NCI-H510A treated with DMSO at 0.1 percent for 48 hours (cell line): ENCODE results near the gene OVCA2.

Experiments
- DNase-seq: peaks from one replicate; lab custom pipeline; 2025; lab: John Stamatoyannopoulos, UW

OVCA2 gene

GRCh38 chr17:2054512-2055291, 12.9 kb downstream of the OVCA2 start, which contains the start of gene HIC1:
Gene HIC1 (plus strand): TSS chr17:2055103. CDS start chr17:2056691, 1,588 bp downstream.
- DNase-seq = peak; percentile 16

DNA sequence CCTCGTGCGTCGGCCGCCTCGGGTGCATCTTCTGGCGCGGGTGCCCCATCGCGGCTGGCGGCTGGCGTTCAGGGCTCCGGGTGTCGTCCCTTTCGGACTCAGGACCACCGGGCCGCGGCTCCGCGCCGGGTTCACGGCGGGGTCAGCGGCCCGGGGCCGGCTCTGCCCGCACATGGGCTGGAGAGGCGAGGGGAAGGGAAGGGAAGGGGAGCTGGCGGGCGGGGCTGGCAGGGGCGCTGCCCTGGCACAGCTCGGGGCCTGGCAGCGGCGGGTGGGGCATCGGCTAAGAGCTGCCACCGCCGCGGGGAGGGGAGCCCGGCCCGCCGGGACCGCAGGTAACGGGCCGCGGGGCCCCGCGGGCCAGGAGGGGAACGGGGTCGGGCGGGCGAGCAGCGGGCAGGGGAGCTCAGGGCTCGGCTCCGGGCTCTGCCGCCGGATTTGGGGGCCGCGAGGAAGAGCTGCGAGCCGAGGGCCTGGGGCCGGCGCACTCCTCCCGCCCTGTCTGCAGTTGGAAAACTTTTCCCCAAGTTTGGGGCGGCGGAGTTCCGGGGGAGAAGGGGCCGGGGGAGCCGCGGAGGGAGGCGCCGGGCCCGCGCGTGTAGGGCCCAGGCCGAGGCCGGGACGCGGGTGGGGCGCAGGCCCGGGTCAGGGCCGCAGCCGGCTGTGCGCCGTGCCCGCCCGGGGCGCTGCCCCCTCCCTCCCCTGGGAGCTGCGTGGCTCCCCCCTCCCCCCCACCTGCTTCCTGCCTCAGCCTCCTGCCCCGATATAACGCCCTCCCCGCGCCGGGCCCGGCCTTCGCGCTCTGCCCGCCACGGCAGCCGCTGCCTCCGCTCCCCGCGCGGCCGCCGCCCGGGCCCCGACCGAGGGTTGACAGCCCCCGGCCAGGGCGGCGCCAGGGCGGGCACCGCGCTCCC, 13.7 kb downstream of the OVCA2 start:
- no peak for DNase-seq

- DNase-seq = no peak
Measured at GRCh38 chr17:2056206-2057174, 14.7 kb downstream of the OVCA2 start.

DNA sequence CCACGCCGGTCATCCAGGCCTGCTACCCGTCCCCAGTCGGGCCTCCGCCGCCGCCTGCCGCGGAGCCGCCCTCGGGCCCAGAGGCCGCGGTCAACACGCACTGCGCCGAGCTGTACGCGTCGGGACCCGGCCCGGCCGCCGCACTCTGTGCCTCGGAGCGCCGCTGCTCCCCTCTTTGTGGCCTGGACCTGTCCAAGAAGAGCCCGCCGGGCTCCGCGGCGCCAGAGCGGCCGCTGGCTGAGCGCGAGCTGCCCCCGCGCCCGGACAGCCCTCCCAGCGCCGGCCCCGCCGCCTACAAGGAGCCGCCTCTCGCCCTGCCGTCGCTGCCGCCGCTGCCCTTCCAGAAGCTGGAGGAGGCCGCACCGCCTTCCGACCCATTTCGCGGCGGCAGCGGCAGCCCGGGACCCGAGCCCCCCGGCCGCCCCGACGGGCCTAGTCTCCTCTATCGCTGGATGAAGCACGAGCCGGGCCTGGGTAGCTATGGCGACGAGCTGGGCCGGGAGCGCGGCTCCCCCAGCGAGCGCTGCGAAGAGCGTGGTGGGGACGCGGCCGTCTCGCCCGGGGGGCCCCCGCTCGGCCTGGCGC, 15.4 kb downstream of the OVCA2 start:
- no peak for DNase-seq

- no peak for DNase-seq
Measured at GRCh38 chr17:2057760-2058585, 16.2 kb downstream of the OVCA2 start.

- DNase-seq = no peak
Measured at GRCh38 chr17:2058586-2059546, 17.0 kb downstream of the OVCA2 start.

DNA sequence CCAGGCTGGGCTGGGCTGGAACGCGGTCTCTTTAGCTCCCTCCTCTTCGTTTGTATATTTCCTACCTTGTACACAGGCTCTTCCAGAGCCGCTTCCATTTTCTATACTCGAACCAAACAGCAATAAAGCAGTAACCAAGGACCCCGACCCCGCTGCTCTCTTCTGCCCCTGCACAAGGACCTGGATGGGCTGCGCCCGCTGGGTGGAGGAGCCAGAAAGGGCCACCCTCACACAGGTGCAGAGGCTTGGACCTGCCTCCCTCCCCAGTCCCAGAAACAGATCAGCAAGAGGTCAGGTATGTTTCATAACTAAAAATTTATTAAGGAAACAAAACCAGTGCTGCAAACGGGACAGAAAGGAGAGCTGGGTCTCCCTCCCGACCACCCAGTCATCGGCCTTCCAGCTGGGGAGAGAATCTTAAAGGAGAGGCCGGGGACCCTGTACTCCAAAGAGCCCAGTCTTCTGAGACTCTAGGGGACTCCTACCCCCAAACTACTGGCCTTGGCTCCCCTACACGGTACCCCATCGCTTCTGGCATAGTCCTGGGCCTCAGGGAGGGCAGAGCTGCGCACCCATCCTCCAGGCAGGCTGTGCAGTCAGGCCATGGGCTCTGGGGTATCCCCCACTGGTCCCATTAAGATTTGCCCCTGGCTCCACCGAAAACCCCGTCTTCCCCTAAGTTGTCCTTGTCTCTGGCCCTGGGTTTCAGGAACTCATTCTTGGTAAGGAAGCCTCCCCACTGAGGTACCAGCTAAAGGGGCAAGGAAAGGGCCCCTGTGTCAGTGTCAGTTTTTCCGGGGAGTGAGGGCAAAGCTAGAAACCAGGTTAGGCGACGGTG, 17.9 kb downstream of the OVCA2 start:
- DNase-seq = no peak

DNA sequence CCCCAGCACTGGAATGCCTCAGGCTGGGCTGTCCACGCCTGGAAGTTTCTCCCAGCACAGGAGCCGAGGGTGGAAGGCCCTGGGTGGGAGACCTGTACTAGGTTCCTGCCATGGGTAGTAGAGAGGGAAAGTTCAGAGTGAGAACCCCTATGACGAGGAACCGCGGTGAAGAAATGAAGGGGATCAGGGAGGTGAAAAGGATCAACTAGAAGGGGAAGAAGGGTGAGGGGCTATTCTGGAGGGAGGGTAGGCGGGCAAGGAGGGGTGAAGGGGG, 18.5 kb downstream of the OVCA2 start:
- DNase-seq = no peak

- no peak for DNase-seq
Measured at GRCh38 chr17:2060681-2061440, 19.0 kb downstream of the OVCA2 start.

DNA sequence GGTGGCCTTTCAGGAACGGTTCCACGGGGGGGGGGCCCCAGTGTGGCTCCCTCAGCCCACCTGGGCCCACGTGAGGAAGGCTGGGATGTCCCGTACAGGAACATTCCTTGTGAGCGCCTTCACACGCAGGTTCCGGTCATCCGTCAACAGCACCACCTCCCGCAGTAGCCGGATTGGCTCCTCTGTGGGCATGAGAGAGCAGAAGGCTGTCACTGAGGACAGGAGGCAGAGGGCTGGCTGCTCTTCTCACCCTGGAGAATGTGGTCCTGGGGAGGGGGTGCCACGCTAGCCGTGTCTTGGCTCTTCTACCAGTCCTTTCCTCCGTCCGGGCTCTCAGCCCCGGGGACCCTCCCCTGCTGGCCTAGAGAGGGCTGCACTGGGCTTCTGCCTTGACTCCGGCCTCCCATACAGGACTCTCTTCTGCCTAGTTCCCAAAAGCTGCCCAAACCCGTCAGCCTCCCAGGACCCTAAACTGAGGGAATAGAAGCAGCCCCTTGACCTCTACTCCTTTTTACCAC, 19.7 kb downstream of the OVCA2 start:
- DNase-seq = no peak

DNA sequence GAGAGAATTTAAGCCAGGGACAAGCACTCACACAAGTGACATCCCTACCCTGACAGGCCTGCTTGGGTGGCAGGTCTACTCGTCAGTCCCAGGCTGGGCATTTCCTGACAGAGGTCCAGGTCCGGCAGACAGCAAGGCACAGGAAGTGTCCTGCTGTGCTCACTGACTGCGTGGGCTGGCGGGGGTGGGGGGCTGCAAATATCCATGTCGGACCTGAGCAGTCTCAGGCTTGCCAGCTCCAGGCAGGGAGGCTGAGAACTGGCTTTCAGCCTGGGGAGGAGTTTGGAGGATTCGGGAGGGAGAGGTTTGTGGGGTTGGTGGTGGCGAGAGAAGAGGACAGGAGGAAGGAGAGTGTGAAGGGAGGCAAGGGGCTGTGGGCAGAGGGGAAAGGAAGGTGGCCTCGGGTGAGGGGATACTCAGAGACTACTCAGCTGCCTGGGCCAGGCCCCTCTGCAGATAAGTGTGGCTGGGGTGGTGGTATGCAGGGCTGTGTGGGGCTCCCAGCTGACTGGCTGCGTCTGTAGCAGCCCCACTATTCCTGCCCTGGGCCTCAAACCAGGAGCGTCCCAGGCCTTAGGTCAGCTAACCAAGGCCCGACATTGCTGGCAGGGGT, 20.9 kb downstream of the OVCA2 start:
- no peak for DNase-seq

- no peak for DNase-seq
Measured at GRCh38 chr17:2063261-2064146, 21.7 kb downstream of the OVCA2 start.

GRCh38 chr17:2064147-2064489, 22.3 kb downstream of the OVCA2 start:
- no peak for DNase-seq

DNA sequence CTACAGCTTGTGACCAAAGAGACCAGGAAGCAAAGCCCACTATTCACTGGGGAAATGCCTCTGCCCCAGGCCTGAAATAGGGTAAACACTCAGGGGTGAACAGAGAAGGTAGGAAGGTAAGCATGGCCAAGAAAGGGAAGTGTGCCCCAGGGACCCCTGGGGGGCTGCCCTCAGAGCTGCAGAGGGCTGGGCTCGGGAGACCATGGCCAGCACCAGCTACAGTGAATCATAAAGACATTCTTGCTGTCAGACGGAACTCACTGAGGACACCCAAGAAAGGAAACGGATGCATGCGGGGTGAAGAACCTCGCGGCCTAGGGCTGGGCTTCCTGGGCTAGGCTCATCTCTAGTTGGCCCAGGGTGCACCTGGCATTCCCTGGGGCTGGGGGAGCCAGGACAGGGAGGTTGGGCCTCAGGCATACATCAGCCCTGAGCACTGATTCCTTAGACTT, 22.7 kb downstream of the OVCA2 start:
- DNase-seq = no peak

- no peak for DNase-seq
Measured at GRCh38 chr17:2064980-2065785, 23.4 kb downstream of the OVCA2 start.
